Fibroblast of lung (primary cell): ENCODE data around the gene NOCT.

Experiments used
- EZH2 ChIP-seq: IDR thresholded peaks from 2 replicates; pipeline ENCODE4 v1.5.1; 2012; ENCODE audit warnings: low read length, control low read depth, mild to moderate bottlenecking; ENCODE audit errors: missing control alignments
- TF ChIP-seq, protein P1 (sequence below), 2 donors: IDR thresholded peaks in 1 of 2; conservative IDR thresholded peaks in 1 of 2; 1 replicate in 1 of 2; 2 replicates in 1 of 2; pipeline ENCODE4 v1.5.1; 2011 to 2012; ENCODE audit warnings: low read length in 2 of 2, control low read depth in 1 of 2, inconsistent platforms in 1 of 2, low read depth in 1 of 2, mild to moderate bottlenecking in 1 of 2

- TF ChIP-seq, protein P1, sequence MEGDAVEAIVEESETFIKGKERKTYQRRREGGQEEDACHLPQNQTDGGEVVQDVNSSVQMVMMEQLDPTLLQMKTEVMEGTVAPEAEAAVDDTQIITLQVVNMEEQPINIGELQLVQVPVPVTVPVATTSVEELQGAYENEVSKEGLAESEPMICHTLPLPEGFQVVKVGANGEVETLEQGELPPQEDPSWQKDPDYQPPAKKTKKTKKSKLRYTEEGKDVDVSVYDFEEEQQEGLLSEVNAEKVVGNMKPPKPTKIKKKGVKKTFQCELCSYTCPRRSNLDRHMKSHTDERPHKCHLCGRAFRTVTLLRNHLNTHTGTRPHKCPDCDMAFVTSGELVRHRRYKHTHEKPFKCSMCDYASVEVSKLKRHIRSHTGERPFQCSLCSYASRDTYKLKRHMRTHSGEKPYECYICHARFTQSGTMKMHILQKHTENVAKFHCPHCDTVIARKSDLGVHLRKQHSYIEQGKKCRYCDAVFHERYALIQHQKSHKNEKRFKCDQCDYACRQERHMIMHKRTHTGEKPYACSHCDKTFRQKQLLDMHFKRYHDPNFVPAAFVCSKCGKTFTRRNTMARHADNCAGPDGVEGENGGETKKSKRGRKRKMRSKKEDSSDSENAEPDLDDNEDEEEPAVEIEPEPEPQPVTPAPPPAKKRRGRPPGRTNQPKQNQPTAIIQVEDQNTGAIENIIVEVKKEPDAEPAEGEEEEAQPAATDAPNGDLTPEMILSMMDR (conservative IDR thresholded peaks at IDR 0.05 in 1 of 2, IDR thresholded peaks at IDR 0.05 in 1 of 2; ENCODE audit: low read depth in 1 of 2, low read length in 2 of 2): no peak
- no peak for TF ChIP-seq EZH2
Measured at GRCh38 chr4:139009702-139010101, 5.9 kb upstream of the NOCT start.
